Measurements from ENCODE around the gene SKIC2.

SKIC2 gene

GRCh38 chr6:31946370-31946885 lies 12.5 kb upstream of the SKIC2 start:
- H3K27ac ChIP-seq (ENCODE audit: extremely low read depth, low read depth, low read length): no peak overlapping the region
- H3K4me1 ChIP-seq (ENCODE audit: control insufficient read depth, insufficient read depth, low read length): no peaks in the 10 kb centered on the region
- no peak overlapping the region for H3K4me3 ChIP-seq (ENCODE audit: low read depth, low read length)
- ChIA-PET POLR2A (interaction anchor here (0.6 to 0.9 kb wide), 2 partner anchors 39 to 419 kb away, joined by 4 to 9 read pairs; no protein-coding TSS in a partner anchor), CTCF (no interaction called here)
- no peaks in the 10 kb centered on the region for H3K9me3 ChIP-seq (ENCODE audit: control insufficient read depth, insufficient read depth, low read depth, low read length)
- TF ChIP-seq ZNF768 (tag by site-specific recombination; IDR thresholded peaks at IDR 0.05) (no peak), BCL11B (tag by site-specific recombination; IDR thresholded peaks at IDR 0.05; ENCODE audit: low read depth) (no peak)
- H3K36me3 ChIP-seq (ENCODE audit: control insufficient read depth in 2 of 2, insufficient read depth in 1 of 2, low read length in 2 of 2): peaks cover 0 to 10% of the 10 kb centered on the region in 2 experiments; a peak in 1 of 3 replicates

GRCh38 chr6:31947070-31947675 lies 11.8 kb upstream of the SKIC2 start:
- ChIA-PET POLR2A (interaction anchor here (1.8 to 1.9 kb wide), 2 partner anchors 17 to 25 kb away, joined by 3 to 8 read pairs; partner anchors contain the start of gene DXO), CTCF (interaction anchor here (0.6 kb wide), 1 partner anchor 1008 kb away, joined by 5 read pairs; no protein-coding TSS in a partner anchor)
- H3K4me3 ChIP-seq (ENCODE audit: low read depth, low read length): no peak overlapping the region
- no peaks in the 10 kb centered on the region for H3K4me1 ChIP-seq (ENCODE audit: control insufficient read depth, insufficient read depth, low read length)
- H3K9me3 ChIP-seq (ENCODE audit: control insufficient read depth, insufficient read depth, low read depth, low read length): no peaks in the 10 kb centered on the region
- TF ChIP-seq ZNF785 (tag by site-specific recombination; IDR thresholded peaks at IDR 0.05): no peak
- peak; percentile 41; the same call in 1 of the 2 replicates for TF ChIP-seq BCL11B (tag by site-specific recombination; IDR thresholded peaks at IDR 0.05; ENCODE audit: low read depth)
- 0 out of 2 replicates have a peak, but pooled peaks have one; percentile 27 for TF ChIP-seq HIC1 (tag by site-specific recombination; IDR thresholded peaks at IDR 0.05)
- TF ChIP-seq ZFHX2 (tag by site-specific recombination; conservative IDR thresholded peaks at IDR 0.05): no peak
- H3K36me3 ChIP-seq (ENCODE audit: control insufficient read depth in 2 of 2, insufficient read depth in 1 of 2, low read length in 2 of 2): peaks cover 0 to 17% of the 10 kb centered on the region in 2 experiments; a peak in 1 of 3 replicates
- H3K27ac ChIP-seq (ENCODE audit: extremely low read depth, low read depth, low read length): no peak overlapping the region

- CTCF ChIA-PET: interaction anchor here (0.6 to 0.7 kb wide), 3 partner anchors 149 to 1007 kb away, joined by 3 to 5 read pairs (median 3); no protein-coding TSS in a partner anchor
- POLR2A ChIA-PET: interaction anchor here (1.0 to 1.9 kb wide), 4 partner anchors 17 to 85 kb away, joined by 3 to 8 read pairs (median 3); partner anchors contain the start of genes DXO and NEU1
- Histone ChIP-seq H3K4me1 (ENCODE audit: control insufficient read depth, insufficient read depth, low read length) (no peaks in the 10 kb centered on the region), H3K36me3 (ENCODE audit: control insufficient read depth in 2 of 2, insufficient read depth in 1 of 2, low read length in 2 of 2) (peaks cover 0 to 24% of the 10 kb centered on the region in 2 experiments; a peak in 1 of 3 replicates), H3K27ac (ENCODE audit: extremely low read depth, low read depth, low read length) (no peak overlapping the region), H3K4me3 (ENCODE audit: low read depth, low read length) (no peak overlapping the region), H3K9me3 (ENCODE audit: control insufficient read depth, insufficient read depth, low read depth, low read length) (no peaks in the 10 kb centered on the region)
- TF ChIP-seq ZNF280D (tag by site-specific recombination; IDR thresholded peaks at IDR 0.05) (no peak), ZNF514 (tag by site-specific recombination; IDR thresholded peaks at IDR 0.05) (no peak), ZNF518A (tag by site-specific recombination; conservative IDR thresholded peaks at IDR 0.05; ENCODE audit: low read depth) (no peak), ZNF660 (tag by site-specific recombination; IDR thresholded peaks at IDR 0.05) (no peak), ZNF274 (IDR thresholded peaks at IDR 0.05; ENCODE audit: low read length) (no peak), ZNF274 (tag by site-specific recombination; IDR thresholded peaks at IDR 0.05; ENCODE audit: borderline replicate concordance) (no peak)
Observed at GRCh38 chr6:31947864-31948263, 11.1 kb upstream of the SKIC2 start.

All from HEK293 (cell line).